Measurements from ENCODE around the gene CXCL6.

GRCh38 chr4:73798842-73799241 is 37.6 kb upstream of the CXCL6 start:
- TF ChIP-seq PATZ1 (CRISPR knock-in tag; IDR thresholded peaks at IDR 0.05; ENCODE audit: borderline replicate concordance) (no peak), ZFP30 (CRISPR knock-in tag; IDR thresholded peaks at IDR 0.05) (no peak), CREB5 (CRISPR knock-in tag; IDR thresholded peaks at IDR 0.05; ENCODE audit: low read depth) (no peak), ISL1 (CRISPR knock-in tag; IDR thresholded peaks at IDR 0.05) (no peak), ARNTL (CRISPR knock-in tag; IDR thresholded peaks at IDR 0.05; ENCODE audit: borderline replicate concordance, low read depth) (no peak), ESRRG (CRISPR knock-in tag; IDR thresholded peaks at IDR 0.05) (no peak), TCF4 (CRISPR knock-in tag; IDR thresholded peaks at IDR 0.05; ENCODE audit: borderline replicate concordance) (no peak), ZC3H10 (CRISPR knock-in tag; IDR thresholded peaks at IDR 0.05) (no peak), POU6F1 (CRISPR knock-in tag; IDR thresholded peaks at IDR 0.05; ENCODE audit: borderline replicate concordance, low read depth) (no peak)
